ENCODE results near the gene EFCAB13.
"Not testable (repeated sequence)": the region's sequence is repeated elsewhere in the genome, so short reads cannot be mapped to it uniquely, and the experiment has no call there.

Gene EFCAB13

DNA sequence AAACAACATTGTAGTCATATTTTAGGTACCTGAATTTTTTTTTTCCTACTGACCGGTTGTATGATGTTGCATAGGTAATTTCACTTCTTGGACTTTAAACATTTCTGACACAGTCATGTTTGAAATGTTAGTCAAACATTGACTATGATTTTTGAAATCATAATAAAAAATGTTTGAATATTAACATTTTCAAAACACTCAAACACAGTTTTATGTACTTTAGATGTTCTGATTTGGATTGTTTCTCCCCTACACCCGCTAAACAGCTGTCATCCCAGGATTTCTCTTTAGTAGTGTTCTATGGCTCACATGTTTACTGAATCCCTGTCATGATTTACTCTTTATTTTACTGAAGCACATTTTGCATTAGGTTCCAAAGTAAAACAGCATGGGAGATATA lies 104.2 kb downstream of the EFCAB13 start:
- no peak for DNase-seq

DNA sequence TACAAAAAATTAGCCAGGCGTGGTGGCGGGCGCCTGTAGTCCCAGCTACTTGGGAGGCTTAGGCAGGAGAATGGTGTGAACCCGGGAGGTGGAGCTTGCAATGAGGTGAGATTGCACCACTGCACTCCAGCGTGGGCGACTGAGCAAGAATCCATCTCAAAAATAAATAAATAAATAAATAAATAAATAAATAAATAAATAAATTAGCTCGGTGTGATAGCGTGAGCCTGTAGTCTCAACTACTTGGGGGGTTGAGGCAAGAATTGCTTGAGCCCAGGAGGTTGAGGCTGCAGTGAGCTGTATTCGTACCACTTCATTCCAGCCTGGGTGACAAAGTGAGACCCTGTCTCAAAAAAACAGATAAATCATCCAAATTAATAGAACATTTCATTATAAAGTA lies 108.5 kb downstream of the EFCAB13 start:
- DNase-seq: not testable (repeated sequence)

DNA sequence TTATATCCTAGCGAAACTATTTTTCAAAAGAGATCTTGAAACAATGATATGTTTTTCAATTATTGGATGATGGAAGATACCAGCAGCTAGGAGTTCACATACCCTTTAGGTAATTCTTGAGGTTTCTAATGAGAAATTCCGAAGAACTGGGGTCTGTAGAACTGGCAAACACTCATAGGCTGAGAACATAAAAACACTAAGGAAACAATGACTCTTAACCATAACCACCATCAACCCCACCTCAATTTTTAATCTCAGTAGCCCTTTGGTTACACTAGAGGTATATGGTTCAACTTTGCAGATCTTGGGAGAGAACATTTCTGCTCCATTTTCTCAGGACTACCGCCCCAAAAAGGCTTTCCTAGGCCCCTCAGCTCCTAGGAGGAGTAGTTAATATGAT lies 141.4 kb downstream of the EFCAB13 start:
- no peak for DNase-seq

DNA sequence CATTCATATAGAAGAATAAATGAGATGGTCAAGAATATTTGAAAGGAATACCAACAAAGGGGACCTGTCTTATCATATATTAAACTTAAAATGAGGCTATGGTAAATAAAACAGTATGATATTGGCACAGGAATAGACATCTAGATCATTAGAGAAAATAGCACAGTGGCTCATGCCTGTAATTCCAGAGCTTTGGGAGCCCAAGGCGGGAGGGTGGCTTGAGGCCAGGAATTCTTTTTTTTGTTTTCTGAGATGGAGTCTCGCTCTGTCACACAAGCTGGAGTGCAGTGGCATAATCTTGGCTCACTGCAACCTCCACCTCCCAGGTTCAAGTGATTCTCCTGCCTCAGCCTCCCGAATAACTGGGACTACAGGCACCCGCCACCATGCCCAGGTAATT lies 143.2 kb downstream of the EFCAB13 start:
- DNase-seq: not testable (repeated sequence)

DNA sequence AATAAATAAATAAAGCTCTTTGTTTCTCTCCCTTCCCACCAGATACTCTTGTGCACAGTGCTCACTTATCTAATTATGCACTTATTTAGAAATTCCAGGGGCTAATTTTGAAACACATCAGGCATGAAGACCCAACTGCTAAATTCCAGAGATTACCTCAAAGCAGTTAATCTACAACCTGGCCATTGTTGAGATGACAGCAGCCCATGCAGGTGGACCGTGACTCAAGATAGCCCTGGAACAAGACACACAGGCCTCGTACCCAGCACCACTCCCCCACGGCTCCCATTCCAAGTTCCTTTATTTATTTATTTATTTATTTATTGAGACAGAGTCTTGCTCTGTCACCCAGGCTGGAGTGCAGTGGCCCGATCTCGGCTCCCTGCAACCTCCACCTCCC lies 147.1 kb downstream of the EFCAB13 start:
- no peak for DNase-seq

DNA sequence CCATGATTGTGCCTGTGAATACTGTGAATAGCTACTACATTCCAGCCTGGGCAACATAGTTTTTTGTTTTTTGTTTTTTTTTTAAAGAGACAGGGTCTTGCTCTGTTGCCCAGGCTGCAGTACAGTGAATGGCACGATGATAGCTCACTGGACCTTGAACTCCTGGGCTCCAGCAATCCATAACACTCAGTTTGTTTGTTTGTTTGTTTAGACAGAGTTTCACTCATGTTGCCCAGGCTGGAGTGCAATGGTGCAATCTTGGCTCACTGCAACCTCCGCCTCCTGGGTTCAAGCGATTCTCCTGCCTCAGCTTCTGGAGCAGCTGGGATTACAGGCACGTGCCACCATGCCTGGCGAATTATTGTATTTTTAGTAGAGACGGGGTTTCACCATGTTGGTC lies 148.3 kb downstream of the EFCAB13 start:
- not testable (repeated sequence) for DNase-seq

All from NCI-H69 (cell line).